GM12864 (cell line): ENCODE results near the gene VCX.

Experiments used
- DNase-seq: peaks from one replicate; pipeline ENCODE4 v3.0.0-alpha.2; 2011; ENCODE audit warnings: low read depth
- H3K4me3 ChIP-seq: 2 replicates; pipeline ENCODE4 v1.5.1; 2011; ENCODE audit warnings: mild to moderate bottlenecking, low read depth, low read length, control low read depth
- CTCF ChIP-seq: IDR thresholded peaks from 2 replicates; pipeline ENCODE4 v1.5.1; 2011; ENCODE audit warnings: low read depth, mild to moderate bottlenecking, moderate library complexity, low read length, control low read depth, inconsistent platforms; ENCODE audit errors: missing control alignments

VCX gene

GRCh38 chrX:7872042-7872441 lies 29.1 kb downstream of the VCX start:
- no peak for DNase-seq
- TF ChIP-seq CTCF = no peak
- H3K4me3 ChIP-seq = no peak overlapping the region

- no peak for TF ChIP-seq CTCF
- no peak for DNase-seq
- no peak overlapping the region for H3K4me3 ChIP-seq
Measured at GRCh38 chrX:7876957-7877356, 34.0 kb downstream of the VCX start.

- no peak for TF ChIP-seq CTCF
- H3K4me3 ChIP-seq = no peak overlapping the region
- no peak for DNase-seq
Measured at GRCh38 chrX:7889135-7889534, 46.2 kb downstream of the VCX start.

GRCh38 chrX:7889680-7890079 lies 46.7 kb downstream of the VCX start:
- DNase-seq = no peak

GRCh38 chrX:7891928-7892327 lies 49.0 kb downstream of the VCX start:
- no peak for DNase-seq
- no peak for TF ChIP-seq CTCF
- H3K4me3 ChIP-seq = no peak overlapping the region

More at GRCh38 chrX:7889680-7890079, 46.7 kb downstream of the VCX start:
- H3K4me3 ChIP-seq = no peak overlapping the region
- TF ChIP-seq CTCF = no peak
